HPDE6-E6E7 (cell line): ENCODE data around the gene LDLRAD4.

Experiments
- DNase-seq: peaks from one replicate; pipeline ENCODE4 v3.0.0; 2011; ENCODE audit warnings: missing footprints; ENCODE audit errors: extremely low spot score

LDLRAD4 gene

DNA sequence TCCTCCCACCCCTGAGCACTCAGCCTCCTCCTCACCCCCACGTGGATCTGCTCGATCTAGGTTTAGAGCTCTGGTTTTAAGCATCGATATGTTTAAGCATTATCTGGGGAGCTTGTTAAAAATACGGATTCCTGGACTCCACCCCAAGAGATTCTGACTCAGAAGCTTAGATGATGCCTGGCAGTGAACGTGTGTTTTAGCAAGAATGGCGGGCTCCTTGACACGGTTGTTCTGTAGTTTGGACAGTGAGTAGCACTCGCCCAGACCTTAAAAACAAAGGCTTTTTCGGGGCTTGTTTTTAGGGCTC is 47.3 kb downstream of the LDLRAD4 start:
- no peak for DNase-seq

DNA sequence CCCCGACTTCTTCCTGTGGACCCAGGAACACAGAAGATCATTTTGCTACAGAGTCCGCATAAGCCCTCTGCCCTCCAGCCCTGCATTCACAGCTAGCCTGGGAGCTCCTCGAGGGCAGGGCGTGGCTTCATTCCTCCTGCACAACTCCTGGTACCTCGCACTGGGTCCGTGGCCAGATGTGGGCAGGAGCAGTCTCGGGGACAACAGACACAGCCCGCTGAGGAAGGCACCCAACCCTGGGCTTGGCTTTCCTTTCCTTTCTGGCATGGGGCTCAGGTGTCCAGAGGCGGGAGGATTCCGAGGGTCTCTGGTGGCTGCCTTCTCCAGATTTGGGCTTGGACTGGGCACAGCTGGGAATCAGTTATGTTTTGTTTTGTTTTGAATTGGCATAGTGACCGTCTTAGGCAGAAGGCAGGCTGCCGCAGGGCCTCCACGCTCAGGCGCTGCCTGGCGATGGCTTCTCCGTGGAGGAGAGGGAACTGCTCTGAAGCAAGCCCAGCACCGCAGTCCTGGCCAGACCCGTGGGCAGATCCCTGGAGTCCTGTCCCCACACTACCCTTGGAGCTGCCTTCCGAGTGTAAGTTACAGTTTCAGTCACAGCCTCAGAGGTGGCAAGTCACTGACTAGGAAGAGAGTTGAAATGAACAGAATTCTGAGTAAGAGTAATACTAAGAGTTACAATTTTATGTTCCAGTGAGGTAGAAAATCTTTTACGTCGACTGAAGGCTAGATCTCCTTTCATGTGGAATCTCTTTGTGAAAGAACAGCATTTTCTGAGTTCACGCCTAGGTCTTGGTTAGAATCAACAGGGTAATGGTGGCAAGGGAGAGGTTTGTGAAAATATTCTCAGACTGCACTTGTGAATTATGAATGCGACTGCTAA is 47.9 kb downstream of the LDLRAD4 start:
- DNase-seq = no peak

DNA sequence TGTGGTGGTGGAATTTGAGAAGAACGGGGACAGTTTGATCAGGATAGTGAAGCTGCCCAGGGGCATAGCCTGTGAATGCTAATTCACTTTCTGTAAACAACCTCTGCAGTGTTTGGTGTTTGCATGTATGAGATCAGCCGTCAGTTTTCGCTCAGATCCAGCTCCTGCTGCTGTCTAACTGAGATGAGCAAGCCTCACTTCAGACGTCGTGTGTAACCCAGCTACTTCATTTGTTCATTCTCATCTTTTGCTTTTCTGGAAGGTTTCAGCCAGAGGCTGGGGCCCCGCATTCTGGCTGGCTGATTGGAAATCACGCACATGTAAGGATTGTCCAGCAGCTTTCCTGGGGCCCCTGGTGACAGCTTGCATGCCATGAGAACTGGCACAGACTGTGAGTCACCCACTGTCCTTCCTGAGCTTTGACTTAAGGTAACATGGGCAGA is 48.9 kb downstream of the LDLRAD4 start:
- no peak for DNase-seq

DNA sequence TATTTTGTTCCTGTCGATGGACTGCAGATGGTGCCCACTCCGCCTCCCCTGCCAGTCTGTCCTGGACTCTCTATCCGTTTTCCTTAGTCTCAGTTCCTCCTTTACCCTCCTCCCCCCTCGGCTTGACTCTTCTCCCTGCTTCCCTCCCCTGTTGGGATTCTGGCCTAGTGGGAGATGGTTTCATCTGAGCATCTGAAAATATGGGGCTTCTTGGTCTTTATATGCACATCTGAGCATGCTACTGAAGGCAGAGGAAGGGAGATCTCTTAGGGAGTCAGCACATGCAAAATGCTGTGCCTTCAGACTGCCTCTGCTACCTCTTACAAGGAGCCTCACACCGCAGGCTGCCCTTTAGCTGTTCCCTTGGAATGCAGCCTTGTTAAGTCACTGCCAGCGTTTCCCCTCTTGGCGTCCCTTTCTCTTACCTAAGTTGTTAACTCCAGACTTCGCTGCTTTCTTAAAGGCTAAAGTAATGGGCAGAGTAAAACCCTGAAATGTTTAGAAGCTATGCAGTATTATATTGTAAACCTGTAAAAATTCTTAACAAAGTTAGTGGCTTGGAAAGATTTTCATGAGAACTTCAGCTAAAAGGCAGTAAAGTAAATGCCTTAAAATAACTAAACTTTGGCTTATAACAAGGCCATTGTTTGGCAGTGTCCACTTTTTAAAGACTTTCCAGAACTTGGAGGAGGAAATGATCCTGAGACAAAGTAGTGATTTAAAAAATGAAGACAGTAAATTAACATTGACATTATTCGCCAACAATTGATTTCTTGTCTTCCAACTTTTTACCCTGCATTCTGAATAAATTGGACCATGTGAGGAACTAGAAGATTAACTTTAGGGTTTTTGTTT is 49.8 kb downstream of the LDLRAD4 start:
- no peak for DNase-seq

DNA sequence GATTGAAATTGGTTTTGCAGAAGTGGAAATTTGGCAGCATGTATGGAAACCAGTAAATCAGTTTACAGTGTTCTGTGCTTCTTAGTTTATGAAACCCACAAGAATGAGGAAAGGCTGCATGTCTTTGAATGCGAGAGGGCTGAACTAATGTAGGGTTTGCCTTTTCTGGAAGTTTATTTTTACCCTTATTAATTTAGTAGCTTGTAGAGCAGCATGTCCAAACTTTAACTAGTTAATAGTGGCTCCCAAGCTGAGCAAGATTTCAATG is 50.4 kb downstream of the LDLRAD4 start:
- DNase-seq = no peak

DNA sequence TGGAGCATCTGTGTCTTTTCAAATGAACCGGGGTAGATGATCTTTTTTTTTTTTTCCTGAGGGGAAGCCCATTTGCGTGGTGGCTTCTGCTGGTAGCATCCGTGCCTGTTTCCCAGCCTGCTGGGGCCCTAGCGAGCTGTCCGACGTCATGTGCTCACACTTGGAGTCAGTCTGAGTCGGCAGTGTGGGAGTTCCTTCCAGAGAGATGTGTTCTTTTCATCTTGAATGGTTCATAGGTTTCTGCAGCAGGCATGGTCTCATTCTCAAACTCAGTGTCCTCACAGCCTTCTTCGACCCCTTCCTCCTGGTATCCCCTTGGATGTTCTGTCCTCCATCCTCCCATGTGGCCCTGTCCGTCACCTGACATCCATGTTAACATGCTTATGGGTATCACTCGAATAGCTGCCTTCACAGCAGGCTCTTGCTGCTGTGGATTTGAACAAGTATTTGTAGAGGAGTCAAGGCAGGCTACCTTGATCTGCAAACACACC is 51.0 kb downstream of the LDLRAD4 start:
- DNase-seq = no peak

DNA sequence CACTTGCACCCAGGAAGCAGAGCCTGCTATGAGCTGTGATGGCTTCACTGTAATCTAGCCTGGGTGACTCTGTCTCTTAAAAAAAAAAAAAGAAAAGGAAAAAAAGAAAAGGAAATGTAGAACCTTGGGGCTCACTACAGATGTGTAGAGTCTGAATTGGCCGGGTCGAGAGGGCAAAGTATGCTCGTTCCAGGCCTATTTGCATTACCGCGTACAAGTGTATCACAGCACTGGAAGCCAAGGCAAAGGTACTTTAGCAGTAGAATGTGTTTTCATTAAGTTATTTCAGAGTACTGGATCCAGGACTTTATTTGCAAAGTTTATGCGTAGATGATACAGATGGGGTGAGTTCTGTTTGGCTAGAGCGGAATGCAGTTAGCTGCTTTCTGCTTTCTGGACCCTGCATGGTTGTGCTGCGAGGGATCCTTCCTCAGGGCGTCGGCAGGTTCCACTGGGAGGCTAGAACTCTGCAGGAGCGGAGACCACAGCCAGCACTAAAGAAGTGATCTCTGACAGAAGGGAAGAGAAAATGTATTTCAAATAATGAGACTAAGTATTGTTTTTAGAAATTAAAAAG is 51.8 kb downstream of the LDLRAD4 start:
- no peak for DNase-seq

DNA sequence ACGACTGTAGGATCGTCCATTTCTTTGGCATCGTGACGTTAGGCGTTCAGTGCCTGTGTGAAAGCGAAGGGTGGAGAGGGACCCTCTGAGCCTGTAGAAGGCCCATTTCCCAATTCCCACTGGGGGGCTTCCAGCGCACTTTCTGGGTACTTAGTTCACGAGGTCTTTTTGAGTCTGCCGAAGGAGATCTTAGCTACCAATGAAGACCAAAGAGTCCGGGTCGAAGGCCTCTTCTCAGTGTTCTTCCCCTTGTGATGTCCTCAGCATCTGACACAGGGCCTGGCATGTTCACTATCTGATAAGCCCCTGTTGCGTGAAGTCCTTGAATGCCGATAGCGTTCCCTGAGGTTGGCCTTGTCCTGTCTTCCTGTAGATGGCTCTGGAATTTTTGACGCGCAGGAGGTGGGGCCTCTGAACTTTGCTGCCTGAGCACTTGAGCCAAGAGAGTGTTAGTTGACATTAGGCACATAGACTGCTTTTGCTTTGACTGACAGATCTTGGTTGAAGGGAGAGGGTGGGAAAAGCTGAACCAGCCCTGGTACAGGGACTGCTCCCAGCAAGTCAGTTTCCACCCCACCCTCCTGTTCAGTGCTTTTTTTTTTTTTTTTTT is 52.8 kb downstream of the LDLRAD4 start:
- no peak for DNase-seq

DNA sequence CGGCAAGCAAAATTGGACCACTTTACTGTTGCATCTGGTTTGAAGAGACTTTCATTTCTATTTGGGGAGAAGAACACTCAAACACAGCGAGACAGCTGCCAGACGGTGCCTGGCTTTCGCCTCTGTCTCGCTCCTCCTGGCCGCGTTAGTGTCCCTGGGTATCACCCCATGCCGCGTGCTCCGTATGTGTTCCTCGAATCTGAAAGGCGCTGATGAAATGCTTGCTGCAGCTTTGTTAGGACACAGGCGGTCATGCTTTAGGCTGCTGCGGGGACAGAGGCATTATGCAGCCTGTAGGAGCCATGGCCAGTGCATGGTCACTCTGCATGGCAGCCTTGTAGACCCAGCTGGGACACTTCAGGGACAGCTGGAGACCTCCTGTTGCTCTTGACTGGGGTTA is 53.9 kb downstream of the LDLRAD4 start:
- DNase-seq = no peak

DNA sequence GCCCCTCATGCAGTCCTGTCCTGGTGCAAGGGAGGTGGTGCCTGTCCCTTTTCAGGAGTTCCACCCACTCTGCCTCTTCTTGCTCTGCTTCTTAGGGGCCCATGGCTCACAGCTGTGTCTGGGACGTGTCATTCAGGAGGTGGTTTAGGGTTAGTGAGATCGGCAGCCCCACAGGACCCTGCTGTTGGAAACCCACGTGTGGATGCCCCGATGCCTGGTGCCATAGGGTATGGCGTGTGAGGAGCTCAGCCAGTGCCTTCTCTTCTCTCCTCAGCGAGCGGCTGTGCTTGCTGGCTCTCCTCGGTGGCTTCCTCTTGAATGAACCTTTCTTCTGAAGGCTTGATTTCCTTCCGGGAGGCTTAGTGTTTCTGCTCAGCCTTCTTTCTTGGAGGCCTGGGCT is 55.2 kb downstream of the LDLRAD4 start:
- DNase-seq = no peak

DNA sequence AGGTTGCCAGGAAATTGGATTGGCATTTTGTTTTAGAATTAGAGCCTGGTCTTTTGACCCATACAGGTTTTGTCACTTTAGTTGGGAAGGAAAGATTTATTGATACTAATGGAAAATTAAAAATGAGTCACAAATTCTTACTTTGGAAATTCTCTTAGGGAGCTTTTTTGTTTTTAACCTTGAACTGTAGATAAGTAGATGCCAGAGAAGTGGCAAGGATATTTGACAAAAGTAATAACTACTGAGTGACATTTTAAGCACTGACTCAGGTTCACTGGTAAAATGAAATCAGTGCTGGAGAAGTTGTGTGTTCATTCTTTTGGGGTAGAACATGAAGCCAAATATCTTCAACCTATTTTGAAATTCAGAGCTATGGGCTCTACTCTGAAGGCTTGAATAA is 56.5 kb downstream of the LDLRAD4 start:
- no peak for DNase-seq

DNA sequence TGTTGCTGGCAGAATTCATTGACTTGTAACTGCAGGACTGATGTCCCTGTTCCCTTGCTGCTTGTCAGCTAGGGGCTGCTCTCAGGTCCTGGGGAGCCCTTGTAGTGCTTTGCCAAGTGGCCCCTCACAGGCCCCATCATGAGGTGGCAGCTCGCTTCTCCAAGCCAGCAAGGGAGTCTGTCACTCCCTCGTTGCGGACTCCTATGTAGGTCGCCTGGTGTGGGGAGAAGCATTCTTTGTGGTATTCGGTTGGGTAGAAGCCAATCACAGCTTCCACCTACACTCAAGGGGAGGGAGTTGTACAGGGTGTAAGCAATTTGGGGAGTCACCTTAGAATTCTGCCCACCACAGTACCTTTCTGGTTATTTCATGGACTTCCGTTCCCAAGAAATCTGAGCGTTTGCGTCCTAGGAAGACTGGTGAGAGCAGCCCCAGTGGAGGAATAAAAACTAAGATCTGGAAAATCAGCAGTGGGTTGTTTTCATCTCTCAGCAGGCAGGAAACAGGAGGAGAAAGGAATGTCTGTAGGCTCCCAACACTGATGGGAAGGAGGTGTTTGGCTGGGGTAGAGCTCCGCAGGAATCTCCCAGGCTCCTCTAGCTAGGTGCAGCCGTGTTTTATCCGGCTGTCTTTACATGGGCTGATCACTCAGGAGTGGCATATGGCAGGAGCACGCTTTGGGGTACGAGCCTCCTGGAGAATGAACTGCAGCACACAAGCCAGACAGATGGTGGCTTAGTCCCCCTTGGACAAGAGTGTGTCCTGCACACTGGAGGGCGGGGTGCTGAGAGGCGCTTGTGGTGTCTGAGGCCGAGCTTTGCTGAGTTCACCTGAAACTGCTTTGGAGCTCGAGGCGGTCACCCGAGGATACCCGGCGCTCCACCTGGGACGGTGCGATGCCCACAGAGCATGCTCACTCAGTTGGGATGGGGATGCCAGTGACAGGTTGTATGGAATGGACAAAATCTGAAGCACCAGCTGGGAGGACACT is 58.3 kb downstream of the LDLRAD4 start:
- DNase-seq = no peak

DNA sequence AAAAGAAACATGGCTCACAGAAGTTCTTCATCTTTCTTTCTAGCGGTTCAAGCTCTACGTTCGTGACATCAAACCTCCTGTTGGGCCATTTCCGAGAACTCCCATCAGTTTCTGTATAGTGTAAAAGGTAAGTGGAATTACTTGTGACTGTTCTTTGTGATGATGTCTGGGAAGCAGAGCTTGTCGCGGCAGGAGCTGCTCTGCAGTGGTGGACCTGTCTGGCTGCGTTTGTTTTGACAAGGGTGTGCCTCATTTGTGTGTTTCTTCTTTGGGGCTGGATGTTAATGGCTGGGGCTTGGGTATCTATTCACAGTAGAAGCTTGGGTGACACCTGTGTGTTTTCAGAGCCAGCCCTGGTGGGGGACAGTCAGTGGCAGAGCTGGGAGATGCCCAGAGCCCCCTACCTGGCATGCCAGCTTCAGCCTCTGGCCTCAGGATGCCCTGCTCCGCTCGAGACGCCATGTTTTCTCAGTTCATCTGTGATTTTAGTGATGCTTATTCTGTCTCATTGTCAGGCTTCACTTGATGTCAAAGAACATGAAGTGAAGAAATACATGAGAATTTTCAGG is 59.6 kb downstream of the LDLRAD4 start:
- DNase-seq = no peak

DNA sequence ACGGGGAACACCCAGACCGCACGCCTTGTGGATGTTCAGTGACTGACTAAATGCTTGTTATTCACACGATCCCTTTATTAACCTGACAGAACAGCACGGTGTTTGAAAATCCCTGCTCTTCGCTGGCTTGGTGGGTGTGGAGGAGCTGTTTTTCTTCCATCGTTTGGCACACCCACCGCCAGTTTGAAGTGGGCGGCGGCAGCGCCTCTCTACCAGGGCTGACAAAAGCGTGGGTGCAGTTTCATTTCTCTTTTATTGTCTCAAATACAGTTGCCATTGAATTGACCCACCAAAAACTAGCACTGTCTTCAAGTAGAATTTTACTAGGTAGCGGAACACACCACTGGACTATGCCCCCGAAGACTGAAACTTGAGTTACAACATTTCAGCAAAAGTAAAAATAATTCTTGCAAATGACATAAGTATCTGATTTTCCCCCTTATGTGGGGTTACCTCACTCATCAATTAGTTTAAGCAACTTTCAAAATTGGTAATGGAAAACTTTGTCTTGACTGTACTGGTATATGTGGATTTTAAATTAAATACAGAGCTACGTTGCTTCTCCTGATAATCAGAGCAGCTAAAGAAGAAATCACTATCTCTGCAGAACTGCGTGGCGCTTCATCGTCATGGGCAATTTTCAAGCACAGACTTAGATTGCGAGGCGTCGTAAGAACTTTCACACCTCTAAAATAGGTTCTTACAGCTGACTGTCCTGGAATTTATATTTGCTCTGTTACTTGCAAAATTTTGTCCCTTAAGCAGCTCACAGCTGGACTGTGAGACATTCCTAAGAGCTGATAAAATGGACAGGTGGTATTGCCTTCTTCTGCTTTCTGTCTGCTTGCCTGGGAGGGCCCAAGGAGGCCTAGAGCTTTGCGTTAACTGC is 60.9 kb downstream of the LDLRAD4 start:
- DNase-seq = no peak

DNA sequence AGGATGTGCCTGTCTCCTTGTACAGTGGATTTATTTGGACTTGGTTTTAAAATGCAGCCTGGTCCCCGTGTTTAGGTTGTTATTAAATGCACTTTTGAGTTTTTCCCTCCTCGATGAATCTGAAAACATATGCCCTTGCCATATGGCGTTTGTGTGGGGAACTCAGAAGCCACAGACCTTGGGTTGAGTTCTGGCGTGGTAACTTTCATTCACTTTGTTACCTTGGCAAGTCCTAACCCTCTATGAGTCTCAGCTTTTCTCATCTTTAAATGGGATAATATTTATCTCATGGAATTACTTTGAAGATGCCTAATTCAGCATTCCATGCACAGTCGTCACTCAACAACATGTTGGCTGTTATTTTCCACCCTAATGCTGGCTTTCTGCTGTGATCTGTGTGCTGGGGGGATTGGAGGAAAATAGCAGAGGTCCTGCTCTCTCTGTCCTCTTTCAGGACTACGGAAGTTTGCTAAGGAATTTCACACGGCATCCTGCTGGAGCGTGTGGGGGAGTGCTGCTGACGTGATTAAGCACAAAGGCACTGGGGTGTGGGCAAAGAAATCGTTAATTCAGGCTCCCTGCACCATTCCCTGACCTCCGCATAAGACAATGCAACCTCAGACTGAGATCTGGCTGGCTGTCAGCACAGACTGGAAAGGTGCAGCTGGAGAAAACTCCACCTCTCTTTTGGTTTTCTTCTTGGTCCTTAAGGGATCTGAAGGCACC is 61.7 kb downstream of the LDLRAD4 start:
- DNase-seq = no peak

DNA sequence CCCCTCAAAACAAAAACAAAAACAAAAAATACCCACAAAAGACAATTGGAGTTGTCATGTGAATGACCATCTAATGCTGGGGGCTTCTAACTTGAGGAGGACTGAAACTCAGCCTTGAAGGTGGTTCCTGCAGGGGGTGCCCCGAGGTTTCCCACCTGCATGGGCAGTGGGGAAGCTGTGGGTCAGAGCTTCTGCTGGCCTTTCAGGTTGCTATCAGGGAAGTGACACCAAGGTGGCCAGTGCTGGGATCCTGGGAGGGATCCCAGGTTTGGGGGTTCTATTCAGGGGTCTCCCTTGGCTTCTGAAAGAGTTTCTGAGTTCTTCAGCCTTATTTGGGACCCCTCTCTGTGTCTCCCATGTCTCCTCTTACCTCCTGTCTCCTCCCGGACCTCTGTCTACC is 62.8 kb downstream of the LDLRAD4 start:
- no peak for DNase-seq

DNA sequence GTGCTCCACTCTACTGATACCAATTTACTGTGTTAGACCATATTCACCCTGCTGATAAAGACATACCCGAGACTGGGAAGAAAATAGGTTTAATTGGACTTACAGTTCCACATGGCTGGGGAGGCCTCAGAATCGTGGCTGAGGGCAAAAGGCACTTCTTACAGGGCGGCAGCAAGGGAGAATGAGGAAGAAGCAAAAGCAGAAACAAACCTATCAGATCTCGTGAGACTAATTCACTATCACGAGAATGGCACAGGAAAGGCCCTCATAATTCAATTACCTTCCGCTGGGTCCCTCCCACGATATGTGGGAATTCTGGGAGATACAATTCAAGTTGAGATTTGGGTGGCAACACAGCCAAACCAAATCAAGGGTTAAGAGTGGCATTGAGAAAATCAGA is 65.2 kb downstream of the LDLRAD4 start:
- no peak for DNase-seq

DNA sequence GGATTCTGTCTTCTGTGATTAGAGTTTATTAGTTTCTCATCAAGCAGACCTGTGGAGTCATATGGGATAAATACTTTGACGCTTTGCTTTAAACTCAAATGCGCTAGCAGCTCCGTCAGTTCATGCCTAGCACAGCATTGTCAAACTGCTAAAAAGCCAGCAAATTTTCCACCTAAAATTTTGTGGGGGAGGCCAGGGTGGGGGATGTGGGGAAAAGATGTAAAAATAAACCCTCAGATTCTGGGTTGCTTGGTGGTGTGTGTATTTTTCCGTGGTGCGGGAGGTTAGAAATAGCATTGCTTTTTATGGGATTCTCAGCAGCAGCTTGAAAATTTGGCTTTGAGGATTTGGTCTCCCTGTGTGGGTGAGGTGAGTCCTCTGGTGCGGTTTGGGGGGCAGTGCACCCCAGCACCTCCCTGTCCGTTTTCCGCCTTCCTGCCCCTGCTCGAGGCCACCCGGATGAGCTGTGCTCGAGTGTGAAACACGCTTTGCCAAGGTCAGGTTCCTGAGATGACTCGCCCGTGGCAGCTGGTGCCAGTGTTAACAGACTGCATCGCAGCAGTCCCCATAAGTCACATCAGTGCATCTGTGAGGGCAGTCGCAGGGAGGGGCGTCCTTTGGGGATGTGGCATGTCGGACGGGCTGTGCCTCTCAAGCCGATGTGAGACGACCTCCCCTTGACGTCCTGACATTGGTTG is 65.9 kb downstream of the LDLRAD4 start:
- DNase-seq = no peak
